ENCODE measurements around the gene UTP20. TPM values are rescaled to one million over a fixed set of nuclear protein-coding genes. Genes with fewer than 3 reads are reported as not detected.

The UTP20 gene

DNA sequence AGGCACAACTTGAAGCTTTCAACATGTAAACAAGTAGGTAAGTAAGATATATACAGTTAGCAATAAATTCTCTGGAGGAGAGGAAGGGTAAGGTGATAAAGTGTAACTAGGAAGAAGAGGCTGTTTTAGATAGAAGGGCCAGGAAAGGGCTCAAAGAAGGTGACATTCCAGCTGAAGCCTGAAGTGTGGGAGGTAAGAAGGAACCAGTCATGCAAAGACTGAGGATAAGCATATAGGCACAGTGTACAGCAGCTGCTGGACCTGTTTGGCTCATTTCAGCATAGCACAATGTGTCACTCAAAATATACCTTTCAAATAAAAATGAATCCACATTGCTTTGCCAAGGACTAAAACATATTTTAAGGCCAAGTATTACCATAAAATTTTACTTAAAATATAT is 156.2 kb downstream of the UTP20 start:
- Histone ChIP-seq H2BK15ac (replicated peaks; ENCODE audit: low read depth) (no peak overlapping the region), H3K36me3 (ENCODE audit: control insufficient read depth, insufficient read depth, low read length) (no peaks in the 10 kb centered on the region), H3K23ac (ENCODE audit: low read length) (no peak overlapping the region), H4K8ac (ENCODE audit: low read depth, low read length) (no peak overlapping the region), H2BK120ac (ENCODE audit: low read depth, low read length) (no peak overlapping the region), H3K27ac (ENCODE audit: low read depth, low read length) (no peak overlapping the region), H3K4me2 (ENCODE audit: low read length) (no peak overlapping the region), H3K9ac (ENCODE audit: low read length) (no peak overlapping the region), H3K4me3 (ENCODE audit: low read length) (no peak overlapping the region), H4K5ac (ENCODE audit: low read length) (no peak overlapping the region), H3K79me1 (ENCODE audit: low read length) (no peaks in the 10 kb centered on the region), H3K4ac (ENCODE audit: low read depth, low read length) (no peak overlapping the region), H3K18ac (ENCODE audit: low read length) (no peak overlapping the region), H3K4me1 (ENCODE audit: control insufficient read depth, low read depth, low read length) (no peaks in the 10 kb centered on the region), H3K27me3 (ENCODE audit: insufficient read depth, low read length, poor library complexity) (no peaks in the 10 kb centered on the region), H3K79me2 (ENCODE audit: control insufficient read depth, insufficient read depth, low read length) (no peaks in the 10 kb centered on the region), H2AK5ac (ENCODE audit: low read length) (no peak overlapping the region), H2BK5ac (ENCODE audit: low read length) (no peak overlapping the region), H3K56ac (ENCODE audit: low read length) (no peak overlapping the region)
- no peak for DNase-seq

Small RNAs within 50 kb of the gene (small RNA-seq; reads per million reads assigned to genes)
- gene RNU6-1068P (ENCODE audit: insufficient read depth) (not detected), gene RPS27P23 (ENCODE audit: insufficient read depth) (not detected)

Data from mesendoderm (in vitro differentiated cells).